Cerebellar nuclear complex (tissue), 1 donor: ENCODE data around the gene BTC.
"Not testable (repeated sequence)": the region's sequence is repeated elsewhere in the genome, so short reads cannot be mapped to it uniquely, and the experiment has no call there.

Source experiments
- DNase-seq, 2 experiments: peaks; one replicate each; lab custom pipeline; 2025; lab: John Stamatoyannopoulos, UW

BTC gene

GRCh38 chr4:74758551-74759145, 35.7 kb downstream of the BTC start:
- no peak for DNase-seq

- DNase-seq: no peak
Observed at GRCh38 chr4:74757136-74757535, 37.2 kb downstream of the BTC start.

DNA sequence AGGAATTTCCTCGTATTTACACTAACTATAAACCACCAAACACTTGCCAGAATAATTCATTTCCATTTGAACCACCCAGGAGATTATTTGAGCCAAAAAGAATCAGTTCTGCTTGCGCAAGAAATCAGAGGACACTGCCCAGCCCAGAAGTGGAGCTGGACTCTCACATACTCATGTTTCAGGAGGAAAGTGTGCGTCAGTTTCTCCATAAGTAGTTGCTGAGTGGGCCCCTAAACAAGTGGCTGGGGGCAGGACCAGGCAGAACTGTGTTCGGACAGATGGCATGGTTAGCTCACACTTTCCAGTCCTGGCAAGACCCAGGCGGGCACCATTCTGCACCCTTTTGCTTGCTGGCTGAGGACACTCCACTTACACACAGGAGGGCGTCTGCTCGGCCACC, 38.8 kb downstream of the BTC start:
- no peak for DNase-seq

DNA sequence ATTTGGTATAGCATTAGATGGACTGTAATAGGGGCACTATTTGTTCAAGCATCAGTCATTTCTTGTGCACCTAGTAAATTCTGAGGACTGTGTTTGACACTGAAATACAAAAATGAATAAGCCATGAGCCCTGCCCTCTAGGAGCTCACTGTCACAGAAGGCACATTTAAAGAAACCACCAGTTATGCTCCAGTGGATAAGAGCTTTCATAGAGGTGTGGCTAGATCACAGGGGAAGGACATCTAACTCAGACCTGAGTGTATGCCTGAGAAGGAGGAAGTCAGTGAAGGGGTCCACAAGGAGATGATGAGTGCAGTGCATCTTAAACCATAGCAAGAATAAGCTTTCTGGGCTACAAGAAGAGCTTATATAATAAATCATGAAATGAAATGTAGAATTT, 40.1 kb downstream of the BTC start:
- DNase-seq: no peak

DNA sequence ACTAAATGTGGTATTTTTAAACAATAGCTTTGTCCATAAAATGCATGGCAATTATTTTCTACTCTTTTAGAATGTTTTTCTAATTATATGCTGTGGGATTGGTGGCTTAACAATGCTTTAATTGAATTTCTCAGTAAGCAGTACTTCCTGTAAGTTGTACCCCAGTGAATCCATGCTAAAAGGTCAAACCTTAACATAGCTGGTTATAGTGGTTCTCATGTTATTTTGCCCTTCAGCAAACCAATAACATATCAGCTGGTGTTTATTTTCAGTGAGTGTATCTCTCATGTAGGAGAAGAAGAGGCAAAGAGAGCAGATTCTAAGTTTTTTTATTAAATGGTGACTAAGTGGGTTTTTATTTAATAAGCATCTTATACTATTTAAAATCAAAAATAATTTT, 41.5 kb downstream of the BTC start:
- DNase-seq: no peak

DNA sequence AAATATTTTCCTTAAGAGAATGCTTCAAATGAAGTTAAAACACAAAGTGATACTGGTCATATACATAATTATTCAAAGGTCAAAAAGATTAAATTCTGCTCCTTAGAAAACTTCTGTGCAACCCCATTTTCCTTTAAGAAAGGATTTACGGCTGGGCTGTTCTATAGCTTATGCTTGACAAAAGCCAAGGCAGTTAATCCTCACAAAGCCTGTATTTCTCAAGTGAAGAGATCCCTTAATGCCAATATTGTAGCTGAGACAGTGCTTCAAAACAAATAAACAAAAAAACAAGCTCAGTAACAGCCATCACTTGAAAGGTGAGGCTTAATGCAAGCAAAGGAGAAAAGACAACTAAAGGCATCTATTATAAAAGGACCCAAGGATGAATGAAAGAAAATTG, 42.5 kb downstream of the BTC start:
- DNase-seq: no peak

DNA sequence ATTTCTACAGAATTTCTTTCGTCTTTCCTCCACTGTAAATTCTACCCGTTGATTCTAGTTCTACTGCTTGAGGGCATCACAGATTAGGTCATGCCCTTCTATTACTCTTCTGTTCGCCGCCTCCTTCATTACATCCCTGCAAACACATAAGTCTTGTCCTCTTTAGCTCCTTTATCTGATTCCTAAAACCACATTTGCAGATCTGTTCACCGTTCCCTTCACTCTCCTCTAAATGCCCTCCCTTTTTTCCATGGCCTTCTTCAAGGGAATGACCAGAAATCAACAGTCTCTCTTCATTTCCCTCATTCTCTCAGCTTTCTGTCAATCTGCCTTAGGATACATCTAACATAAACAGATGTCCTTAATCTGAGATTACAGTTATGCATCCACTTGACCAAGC, 43.1 kb downstream of the BTC start:
- no peak for DNase-seq

DNA sequence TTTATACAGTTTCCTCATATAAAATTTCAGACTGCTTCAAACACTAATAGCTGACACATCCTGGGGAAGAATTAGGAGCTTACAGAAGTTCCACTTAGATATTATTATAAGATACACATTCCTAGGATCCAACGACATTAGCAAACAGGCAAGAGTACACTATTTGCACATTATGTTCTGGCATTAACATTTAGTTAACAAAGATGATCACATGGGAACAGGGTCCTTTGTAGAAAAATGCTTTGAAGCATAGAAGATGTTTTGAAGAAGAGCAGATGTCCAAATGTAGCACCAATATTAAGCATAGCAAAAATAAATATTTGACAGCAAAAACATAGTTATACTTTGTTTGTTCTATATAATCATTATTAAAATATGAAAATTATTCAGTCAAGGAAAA, 52.1 kb downstream of the BTC start:
- DNase-seq: no peak

DNA sequence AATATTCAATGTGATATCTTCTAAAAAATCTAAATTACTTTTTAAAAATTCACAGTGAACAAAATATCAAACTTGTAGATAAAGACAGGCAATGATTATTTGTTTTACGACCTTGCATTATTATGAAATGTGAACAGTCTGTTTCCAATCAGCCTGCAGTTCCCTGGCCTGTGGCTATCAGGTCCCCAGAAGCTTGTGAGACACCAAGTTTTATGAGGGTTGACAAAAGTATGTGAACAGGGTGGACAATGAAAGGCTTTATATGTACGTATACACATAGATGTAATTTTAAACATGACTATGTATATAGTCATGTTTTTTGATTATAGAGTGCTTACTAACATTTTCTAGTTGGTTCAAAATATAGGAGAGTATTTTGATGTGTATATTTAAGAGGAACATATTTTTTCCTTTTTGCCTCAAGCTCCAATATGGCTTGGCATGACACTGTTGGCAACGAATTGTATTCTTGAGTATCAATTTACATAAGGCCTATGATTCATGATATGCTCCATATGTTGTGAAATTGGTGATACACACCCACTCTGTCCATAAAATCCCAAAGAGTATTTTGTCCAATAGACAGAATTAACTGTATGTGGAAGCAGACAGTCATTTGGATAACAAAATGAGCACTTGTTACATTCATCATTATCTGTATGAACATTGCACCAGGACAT, 55.7 kb downstream of the BTC start:
- DNase-seq: no peak

- no peak for DNase-seq
Observed at GRCh38 chr4:74734995-74735394, 59.3 kb downstream of the BTC start.

GRCh38 chr4:74733756-74734155, 60.6 kb downstream of the BTC start:
- DNase-seq: no peak

DNA sequence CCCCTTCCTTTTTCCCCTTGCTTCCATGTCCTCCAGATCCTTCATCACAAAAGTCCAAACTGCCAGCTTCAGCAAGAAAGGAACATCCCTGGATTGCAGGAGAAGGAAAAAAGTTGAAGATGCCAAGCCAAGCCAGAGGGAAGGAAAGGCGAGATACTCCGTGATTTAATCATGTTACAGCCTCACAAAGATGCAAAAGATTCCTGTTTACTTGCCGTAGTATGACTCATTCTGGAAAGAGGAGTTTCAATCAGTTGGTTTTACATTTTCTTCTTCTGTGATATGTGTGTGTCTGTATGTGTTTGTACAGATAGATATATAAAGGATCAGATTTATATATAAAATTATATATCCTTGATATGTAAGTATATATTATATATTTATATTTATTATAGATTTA, 69.3 kb downstream of the BTC start:
- DNase-seq: no peak

DNA sequence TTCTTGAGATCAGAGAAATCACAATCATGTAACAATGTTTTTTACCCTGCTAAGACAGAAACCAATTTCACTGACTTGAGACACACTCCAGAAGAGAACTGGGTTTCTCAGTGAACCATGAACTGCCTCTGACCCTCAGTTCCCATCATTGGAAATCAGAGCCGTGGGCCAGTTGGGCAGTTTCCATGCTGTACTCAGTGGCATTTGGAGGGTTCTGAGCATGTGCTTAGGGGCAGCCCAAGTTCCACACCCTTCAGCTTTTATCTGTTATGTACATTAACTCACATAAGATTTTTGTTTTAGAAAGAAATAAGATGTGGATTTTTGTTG, 77.9 kb downstream of the BTC start:
- DNase-seq: no peak

DNA sequence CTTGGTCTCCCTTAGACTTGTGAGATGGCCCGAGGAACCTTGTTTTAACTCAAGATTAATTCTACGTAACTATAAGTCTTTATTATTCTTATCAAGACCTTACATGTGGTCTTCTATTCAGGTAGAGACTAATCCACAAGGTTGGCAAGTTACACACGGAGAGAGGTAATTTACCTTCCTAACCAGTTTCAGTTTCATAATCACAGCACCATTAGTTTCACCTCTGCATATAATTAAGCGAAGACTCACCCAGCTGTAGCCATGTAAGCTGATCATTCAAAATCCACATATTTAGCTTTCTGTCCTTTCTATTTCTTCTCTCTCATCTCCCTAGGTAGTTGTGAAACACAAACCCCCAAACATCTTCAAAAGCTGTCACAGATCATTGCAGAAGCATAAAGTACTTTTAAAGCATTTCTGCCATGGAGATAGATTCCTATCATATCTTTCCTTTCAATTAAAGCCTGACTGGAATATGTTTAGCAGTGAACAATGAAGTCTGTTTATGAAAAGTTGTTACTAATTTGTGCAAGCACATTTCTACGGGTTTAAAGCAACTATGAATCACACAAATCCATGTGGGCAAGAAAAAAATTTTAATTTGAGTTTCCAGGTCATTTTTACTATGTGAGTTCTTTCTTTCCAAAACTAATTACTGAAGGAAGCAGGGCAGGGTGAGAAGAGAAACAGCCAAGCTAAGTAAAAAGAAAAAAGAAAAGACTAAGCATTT, 78.5 kb downstream of the BTC start:
- DNase-seq: no peak

- DNase-seq: no peak
Observed at GRCh38 chr4:74714611-74715130, 79.7 kb downstream of the BTC start.

DNA sequence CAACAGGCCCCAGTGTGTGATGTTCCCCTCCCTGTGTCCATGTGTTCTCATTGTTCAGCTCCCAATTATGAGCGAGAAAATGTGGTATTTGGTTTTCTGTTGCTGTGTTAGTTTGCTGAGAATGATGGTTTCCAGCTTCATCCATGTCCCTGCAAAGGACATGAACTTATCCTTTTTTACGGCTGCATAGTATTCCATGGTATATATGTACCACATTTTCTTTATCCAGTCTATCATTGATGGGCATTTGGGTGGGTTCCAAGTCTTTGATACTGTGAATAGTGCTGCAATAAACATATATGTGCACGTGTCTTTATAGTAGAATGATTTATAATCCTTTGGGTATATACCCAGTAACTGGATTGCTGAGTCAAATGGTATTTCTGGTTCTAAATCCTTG, 86.2 kb downstream of the BTC start:
- not testable (repeated sequence) for DNase-seq
